ENCODE data around the gene PTPN9.

GRCh38 chr15:75450307-75451201, 128.6 kb downstream of the PTPN9 start:
- TF ChIP-seq CTCF (IDR thresholded peaks at IDR 0.05) (peak in 1 of 4 experiments; percentile 4), POLR2A (IDR thresholded peaks at IDR 0.05) (no peak)

All from prostate gland (tissue), 2 donors.